Measurements from ENCODE around the gene DNAJB14. TPM values are rescaled to one million over a fixed set of nuclear protein-coding genes. Genes with fewer than 3 reads are reported as not detected.

DNAJB14 gene
- total and polyA plus RNA-seq, 2 experiments from 2014 or later, result 24.9 to 27.3 TPM

- no peak for TF ChIP-seq ZNF462 (CRISPR knock-in tag; IDR thresholded peaks at IDR 0.05)
- no peak for TF ChIP-seq ETS1 (IDR thresholded peaks at IDR 0.05)
Measured at GRCh38 chr4:99885063-99885664, 61.3 kb downstream of the DNAJB14 start (continued).

- H3K36me3 Mint-ChIP-seq (ENCODE audit: low read depth), result peaks cover 8% of the 10 kb centered on the region; the same call in 2 of the 3 replicates
- H3K4me1 ChIP-seq (ENCODE audit: insufficient read depth), result no peaks in the 10 kb centered on the region
- DNase-seq (ENCODE audit: low spot score) (no peak), ATAC-seq (no peak)
- H3K27me3 Mint-ChIP-seq (ENCODE audit: insufficient read depth, low read depth, poor library complexity), result no peaks in the 10 kb centered on the region
- no peaks in the 10 kb centered on the region for H3K36me3 ChIP-seq (ENCODE audit: insufficient read depth)
- H3K4me3 ChIP-seq, result no peak overlapping the region
- H4K20me1 ChIP-seq (replicated peaks; ENCODE audit: insufficient read depth), result no peaks in the 10 kb centered on the region
- no peak overlapping the region for H3K4me3 Mint-ChIP-seq
- no peak overlapping the region for H2AFZ ChIP-seq
- H3F3A ChIP-seq (replicated peaks; ENCODE audit: low read depth), result no peaks in the 10 kb centered on the region
- H3K79me2 ChIP-seq (replicated peaks; ENCODE audit: insufficient read depth), result no peaks in the 10 kb centered on the region
- H3K4me1 Mint-ChIP-seq, result no peaks in the 10 kb centered on the region
- no peak overlapping the region for H3K27ac Mint-ChIP-seq
- no peak overlapping the region for H3K4me2 ChIP-seq
- H3K27ac ChIP-seq (ENCODE audit: low read depth), result no peak overlapping the region
- H3K27me3 ChIP-seq (ENCODE audit: insufficient read depth), result no peaks in the 10 kb centered on the region
- no peaks in the 10 kb centered on the region for H3K9me2 ChIP-seq (ENCODE audit: insufficient read depth)
- H3K9me3 Mint-ChIP-seq, result no peaks in the 10 kb centered on the region
- TF ChIP-seq POLR2AphosphoS5 (IDR thresholded peaks at IDR 0.05; ENCODE audit: low read depth) (no peak), ZNF462 (CRISPR knock-in tag; IDR thresholded peaks at IDR 0.05) (no peak), ZNF114 (CRISPR knock-in tag; IDR thresholded peaks at IDR 0.05) (no peak), JUNB (IDR thresholded peaks at IDR 0.05; ENCODE audit: unreplicated experiment) (no peak), CREB1 (CRISPR knock-in tag; IDR thresholded peaks at IDR 0.05; ENCODE audit: low read depth) (no peak)
Measured at GRCh38 chr4:99879458-99879857, 67.0 kb downstream of the DNAJB14 start.
